Lung (tissue), 12 donors: Measurements from ENCODE around the gene UNC5B. TPM values are rescaled to one million over a fixed set of nuclear protein-coding genes. Genes with fewer than 3 reads are reported as not detected.

Experiments used
- ATAC-seq: fragments of 200-7000 bp; cut with Tn5 transposase; one replicate; pipeline ENCODE4 v1.9.1; 2020; ENCODE audit warnings: moderate number of reproducible peaks; ENCODE audit not compliant: insufficient read depth, low FRiP score
- DNase-seq, 3 donors: peaks; one replicate each; pipeline ENCODE4 v3.0.0-alpha.2; 2013 to 2017
- H3K27ac ChIP-seq, 2 donors: one replicate each; pipeline ENCODE4 v1.5.1; 2013; ENCODE audit warnings: mild to moderate bottlenecking in 2 of 2, moderate library complexity in 2 of 2, control low read depth in 1 of 2, inconsistent platforms in 1 of 2, low read depth in 1 of 2, low read length in 1 of 2
- H3K27me3 ChIP-seq, 3 donors: one replicate each; pipeline ENCODE4 v1.5.1; 2013; ENCODE audit warnings: low read length in 2 of 3; ENCODE audit not compliant: control insufficient read depth in 3 of 3, insufficient read depth in 3 of 3
- H3K36me3 ChIP-seq, 4 donors: one replicate each; pipeline ENCODE4 v1.5.1; 2013; ENCODE audit warnings: low read length in 4 of 4, mild to moderate bottlenecking in 1 of 4, moderate library complexity in 1 of 4; ENCODE audit not compliant: control insufficient read depth in 4 of 4, insufficient read depth in 4 of 4
- H3K4me1 ChIP-seq, 5 donors: one replicate each; pipeline ENCODE4 v1.5.1; 2013; ENCODE audit warnings: low read length in 5 of 5, mild to moderate bottlenecking in 2 of 5, moderate library complexity in 1 of 5; ENCODE audit not compliant: control insufficient read depth in 5 of 5, insufficient read depth in 5 of 5
- H3K4me3 ChIP-seq: one replicate; pipeline ENCODE4 v1.5.1; 2013; ENCODE audit warnings: mild to moderate bottlenecking, control low read depth, moderate library complexity
- H3K9ac ChIP-seq, 2 donors: one replicate each; pipeline ENCODE4 v1.5.1; 2013; ENCODE audit warnings: low read length in 2 of 2, control low read depth in 1 of 2; ENCODE audit not compliant: insufficient read depth in 1 of 2
- H3K9me3 ChIP-seq, 4 donors: one replicate each; pipeline ENCODE4 v1.5.1; 2013; ENCODE audit warnings: low read length in 3 of 4, mild to moderate bottlenecking in 1 of 4, moderate library complexity in 1 of 4; ENCODE audit not compliant: control insufficient read depth in 4 of 4, insufficient read depth in 3 of 4
- CTCF ChIP-seq: IDR thresholded peaks from 2 replicates; pipeline ENCODE4 v1.5.1; 2012; ENCODE audit warnings: mild to moderate bottlenecking; ENCODE audit errors: control extremely low read depth, extremely low read depth
- WGBS, 2 donors: extraction: QIAGEN DNeasy Blood & Tissue Kit; methylation state at CpG; one replicate each; pipeline ENCODE4 v1.1.7; 2013; 5-methylcytosine and 5-hydroxymethylcytosine counted together
- polyA plus RNA-seq, 2 donors: library from polyadenylated mRNA; stranded (reverse); fragments of 200-250 nt; gene quantifications; one replicate each; pipeline ENCODE4 v1.2.1, GENCODE V29; 2013
- total RNA-seq, 2 donors: library from RNA; depleted of rRNA in 1 of 2; stranded (reverse); fragments of >200 nt in 1 of 2; gene quantifications; one replicate each; pipeline ENCODE4 v1.2.1, GENCODE V29; 2014 to 2021
- donor health status: control.
- donor health status: control.
- donor health status: Bipolar disorder and iron deficiency.
- donor health status: healthy.
- donor health status: DM: yes; HTN: yes; CAD: no.

The UNC5B gene
- total and polyA plus RNA-seq, 4 donors, result 4.4 to 23.8 (median 8.3) TPM

DNA sequence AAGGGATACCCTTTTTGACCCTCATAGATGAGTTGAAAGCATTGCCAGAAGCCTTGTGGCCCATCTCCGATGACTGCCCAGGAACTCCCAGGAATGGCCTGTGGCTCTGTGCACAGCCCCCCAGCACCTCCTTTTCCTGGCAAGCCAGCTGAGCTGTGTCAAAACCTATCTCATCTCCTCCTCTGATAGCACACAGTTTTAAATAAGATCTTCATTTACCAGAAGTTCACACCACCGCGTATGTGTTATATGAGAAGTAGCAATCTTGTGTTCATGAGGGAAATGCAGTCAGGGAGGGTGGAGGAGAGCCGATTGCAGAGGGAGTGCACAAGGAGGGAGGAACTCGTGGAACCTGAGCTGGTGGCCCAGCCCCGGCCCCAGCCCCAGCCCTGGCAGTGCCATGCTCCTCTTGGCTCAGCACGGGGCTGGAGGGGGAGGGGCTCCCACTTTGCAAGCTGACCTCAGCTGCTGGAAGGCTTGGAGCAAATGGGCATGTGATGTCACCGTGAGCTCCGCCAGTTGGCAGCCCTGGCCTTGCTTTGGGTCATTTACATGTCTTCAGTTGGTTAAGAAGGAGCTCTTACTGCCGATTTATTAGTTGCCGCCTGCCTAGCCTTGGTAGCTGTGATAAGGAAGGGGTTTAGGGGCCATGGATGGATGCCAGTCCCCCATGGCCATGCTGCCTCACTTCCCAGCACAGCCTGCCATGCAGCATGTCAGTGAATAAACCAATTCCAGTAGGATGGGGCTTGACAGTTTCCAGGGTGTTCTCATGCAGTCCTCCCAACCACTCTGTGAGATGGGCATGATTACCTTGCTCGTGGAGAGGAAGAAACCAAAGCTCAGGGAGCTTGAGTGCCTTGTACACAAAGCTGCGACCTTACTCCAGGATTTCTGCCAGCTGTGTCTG, 20.0 kb downstream of the UNC5B start:
- Histone ChIP-seq H3K4me3 (no peak overlapping the region), H3K27me3 (no peaks in the 10 kb centered on the region), H3K27ac (no peak overlapping the region), H3K36me3 (no peaks in the 10 kb centered on the region), H3K9ac (peak overlapping the region in 1 of 2 donors; percentile 70), H3K4me1 (peaks cover 34 to 92% (median 47%) of the 10 kb centered on the region in 5 donors), H3K9me3 (no peaks in the 10 kb centered on the region)
- 45 to 63% methylated on average over 12 to 13 of the region's 13 CpGs for WGBS, 2 donors
- TF ChIP-seq CTCF, result no peak
- peak; percentile 76 to 81 (median 81) for DNase-seq
- peak; percentile 27 for ATAC-seq

- Histone ChIP-seq H3K27ac (no peak overlapping the region), H3K4me3 (no peak overlapping the region), H3K4me1 (peaks cover 34 to 99% (median 52%) of the 10 kb centered on the region in 5 donors), H3K9me3 (no peaks in the 10 kb centered on the region), H3K27me3 (no peaks in the 10 kb centered on the region), H3K36me3 (no peaks in the 10 kb centered on the region), H3K9ac (peak overlapping the region in 1 of 2 donors; percentile 40)
- WGBS, 2 donors, result 76 to 85% methylated on average over 3 of the region's 3 CpGs
- no peak for TF ChIP-seq CTCF
- DNase-seq (peak in 1 of 3 donors; percentile 22), ATAC-seq (no peak)
Observed at GRCh38 chr10:71233482-71233892, 21.1 kb downstream of the UNC5B start.

DNA sequence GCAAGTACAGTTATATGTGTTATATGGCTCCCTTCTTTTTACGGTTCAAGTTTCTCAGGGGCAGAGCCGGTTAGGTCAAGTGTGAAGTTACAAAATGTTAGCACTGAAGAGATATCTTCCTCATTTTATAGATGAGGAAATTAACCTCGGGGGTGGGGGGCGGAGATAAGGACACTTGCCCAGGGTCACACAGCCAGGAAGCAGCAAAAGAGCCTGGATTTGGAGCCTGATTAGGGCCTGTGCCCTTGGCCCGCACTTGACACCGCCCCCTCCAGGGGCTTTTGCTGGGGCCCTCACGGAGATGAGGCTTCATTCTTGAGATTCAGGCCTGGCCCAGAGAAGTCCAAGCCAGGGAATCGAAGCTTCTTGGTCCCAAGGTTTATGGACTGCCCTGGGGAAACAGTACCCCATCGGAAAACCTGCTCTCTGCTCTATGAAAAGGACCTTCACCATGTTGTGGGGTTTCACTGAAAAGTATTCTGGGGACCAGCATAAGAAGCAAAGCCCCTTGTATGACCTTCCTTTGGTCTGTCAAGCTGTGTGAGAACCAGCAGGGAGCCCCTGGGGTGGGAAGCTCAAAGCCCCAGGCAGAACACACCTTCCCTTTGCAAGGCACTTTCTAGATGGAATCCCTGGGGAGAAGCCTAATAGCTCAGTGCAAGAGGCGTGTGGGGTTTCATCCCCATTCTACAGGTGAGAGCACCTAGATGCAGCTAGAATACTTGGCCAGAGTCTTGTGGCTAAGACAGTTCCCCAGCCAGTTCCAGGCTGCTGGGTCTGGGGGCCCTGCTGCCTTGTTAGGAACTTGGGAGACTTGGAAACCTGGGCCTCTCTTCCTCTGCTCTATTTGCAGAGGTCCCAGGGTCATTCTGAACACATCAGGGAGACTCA, 21.9 kb downstream of the UNC5B start:
- H3K4me1 ChIP-seq, result peaks cover 34 to 93% (median 52%) of the 10 kb centered on the region in 5 donors
- no peak for TF ChIP-seq CTCF
- WGBS, 2 donors, result 57 to 58% methylated on average over 10 of the region's 10 CpGs
- peak overlapping the region in 1 of 2 donors; percentile 62 for H3K9ac ChIP-seq
- H3K27me3 ChIP-seq, result no peaks in the 10 kb centered on the region
- no peak overlapping the region for H3K4me3 ChIP-seq
- no peak for DNase-seq
- peak overlapping the region in 1 of 2 donors; percentile 54 for H3K27ac ChIP-seq
- no peak for ATAC-seq
- no peaks in the 10 kb centered on the region for H3K36me3 ChIP-seq
- H3K9me3 ChIP-seq, result no peaks in the 10 kb centered on the region
